GM12878 (cell line): ENCODE results near the gene PEX11B. TPM values are rescaled to one million over a fixed set of nuclear protein-coding genes. Genes with fewer than 3 reads are reported as not detected.

Source experiments
- ATAC-seq: fragments of 200-7000 bp; cut with Tn5 transposase; 3 replicates; pipeline ENCODE4 v1.9.1; 2020; ENCODE audit warnings: mild to moderate bottlenecking, moderate library complexity
- BruUV-seq: library from RNA; stranded (reverse); fragments of 400-500 nt; replicated peaks from 2 replicates; lab custom pipeline; 2021; lab: Mats Ljungman, UMichigan
- CTCF ChIA-PET: fragments of 300-600 bp; sonication (Branson Sonifier 250); formaldehyde crosslinking; extraction: SDS; loops from one replicate; lab custom pipeline; 2021; ENCODE audit warnings: inconsistent platforms; lab: Yijun Ruan, JAX
- POLR2A ChIA-PET: fragments of 350-600 bp; formaldehyde crosslinking; extraction: SDS; loops from one replicate; lab custom pipeline; 2021; ENCODE audit warnings: inconsistent platforms; lab: Charles Lee
- RAD21 ChIA-PET: fragments of 300-600 bp; sonication (Branson Sonifier 250); formaldehyde crosslinking; loops from one replicate; lab custom pipeline; 2023; ENCODE audit warnings: antibody characterized with exemption; ENCODE audit not compliant: unreplicated experiment; lab: Charles Lee
- SMC1A ChIA-PET: fragments of 300-600 bp; sonication (Branson Sonifier 250); formaldehyde crosslinking; loops from one replicate; lab custom pipeline; 2023; ENCODE audit not compliant: unreplicated experiment, uncharacterized antibody; lab: Charles Lee
- DNase-seq: peaks from one replicate; pipeline ENCODE4 v3.0.0-alpha.2; 2011; ENCODE audit warnings: low read depth, low spot score
- FAIRE-seq: peaks from 3 replicates; lab custom pipeline; 2011; peaks lifted over from hg19 to GRCh38; lab: Jason Lieb, UNC
- H2AFZ ChIP-seq: 2 replicates; pipeline ENCODE4 v1.6.0; 2011; ENCODE audit warnings: low read depth, low read length, control low read depth; ENCODE audit not compliant: control insufficient read depth
- H3K27ac ChIP-seq: 2 replicates; pipeline ENCODE4 v1.5.1; 2011; ENCODE audit warnings: control low read depth; ENCODE audit not compliant: control insufficient read depth, insufficient read depth
- H3K27me3 ChIP-seq, 2 experiments: replicated peaks in 1 of 2; 2 replicates each; pipeline versions ENCODE4 v1.6.0 to v1.6.1; 2011; ENCODE audit warnings: low read length in 1 of 2; ENCODE audit not compliant: control insufficient read depth in 2 of 2, insufficient read depth in 2 of 2
- H3K36me3 ChIP-seq, 2 experiments: 2 replicates each; pipeline ENCODE4 v1.5.1; 2011; ENCODE audit warnings: low read length in 1 of 2; ENCODE audit not compliant: control insufficient read depth in 2 of 2, insufficient read depth in 2 of 2
- H3K4me1 ChIP-seq: 2 replicates; pipeline ENCODE4 v1.6.1; 2011; ENCODE audit warnings: mild to moderate bottlenecking, low read length, moderate library complexity, mixed read lengths; ENCODE audit not compliant: control insufficient read depth, insufficient read depth
- H3K4me2 ChIP-seq: 2 replicates; pipeline ENCODE4 v1.6.0; 2011; ENCODE audit warnings: control low read depth; ENCODE audit not compliant: control insufficient read depth, insufficient read depth
- H3K4me3 ChIP-seq: fragments of 200-600 bp; sonication (generic); 2 replicates; pipeline ENCODE4 v1.5.1; 2016
- H3K79me2 ChIP-seq: 2 replicates; pipeline ENCODE4 v1.6.0; 2011; ENCODE audit warnings: low read length; ENCODE audit not compliant: control insufficient read depth, insufficient read depth
- H3K9ac ChIP-seq: 2 replicates; pipeline ENCODE4 v1.8.0; 2011; ENCODE audit warnings: low read length, control low read depth, mixed read lengths; ENCODE audit not compliant: control insufficient read depth, insufficient read depth
- H3K9me3 ChIP-seq: replicated peaks from 3 replicates; pipeline ENCODE4 v1.5.1; 2011; ENCODE audit warnings: mild to moderate bottlenecking, low read length; ENCODE audit not compliant: control insufficient read depth, insufficient read depth
- H4K20me1 ChIP-seq: 2 replicates; pipeline ENCODE4 v1.6.0; 2011; ENCODE audit not compliant: control insufficient read depth, insufficient read depth
- CBFB ChIP-seq: IDR thresholded peaks from 2 replicates; pipeline ENCODE4 v1.6.1; 2016; ENCODE audit warnings: antibody characterized with exemption, low read depth
- CREM ChIP-seq: IDR thresholded peaks from 2 replicates; pipeline ENCODE4 v1.6.1; 2014; ENCODE audit warnings: antibody characterized with exemption, low read depth
- JUNB ChIP-seq: IDR thresholded peaks from 2 replicates; pipeline ENCODE4 v1.6.1; 2016; ENCODE audit warnings: antibody characterized with exemption, mild to moderate bottlenecking
- NFXL1 ChIP-seq: fragments of 450-650 bp; IDR thresholded peaks from 2 replicates; pipeline ENCODE4 v1.6.1; 2017; ENCODE audit warnings: antibody characterized with exemption, mild to moderate bottlenecking, borderline replicate concordance
- NR2C2 ChIP-seq: IDR thresholded peaks from 2 replicates; pipeline ENCODE4 v1.6.1; 2011; ENCODE audit warnings: borderline replicate concordance, low read depth; ENCODE audit not compliant: control insufficient read depth, insufficient read length
- POLR2AphosphoS2 ChIP-seq: IDR thresholded peaks from 2 replicates; pipeline ENCODE4 v1.6.1; 2011; ENCODE audit warnings: low read depth, mild to moderate bottlenecking, low read length, improper control_type of control experiment, moderate library complexity
- RAD51 ChIP-seq: fragments of 450-650 bp; IDR thresholded peaks from 2 replicates; pipeline ENCODE4 v1.6.1; 2016; ENCODE audit warnings: moderate library complexity, mild to moderate bottlenecking, inconsistent platforms
- RUNX3 ChIP-seq: IDR thresholded peaks from 2 replicates; pipeline ENCODE4 v1.6.1; 2012; ENCODE audit warnings: low read length, inconsistent platforms
- SIN3A ChIP-seq: IDR thresholded peaks from 2 replicates; pipeline ENCODE4 v1.6.1; 2012; ENCODE audit warnings: low read depth, low read length, improper control_type of control experiment
- SIX5 ChIP-seq: IDR thresholded peaks from 2 replicates; pipeline ENCODE4 v1.6.1; 2011; ENCODE audit warnings: mild to moderate bottlenecking, low read depth, low read length, moderate library complexity; ENCODE audit not compliant: severe bottlenecking
- TAF1 ChIP-seq: IDR thresholded peaks from 2 replicates; pipeline ENCODE4 v1.6.1; 2011; ENCODE audit warnings: mild to moderate bottlenecking, low read depth, low read length, borderline replicate concordance
- TCF3 ChIP-seq: IDR thresholded peaks from 2 replicates; pipeline ENCODE4 v1.6.1; 2012; ENCODE audit warnings: low read depth, mild to moderate bottlenecking, low read length, borderline replicate concordance; ENCODE audit not compliant: insufficient read depth
- ZNF274 ChIP-seq: IDR thresholded peaks from one replicate; pipeline ENCODE4 v1.8.0; 2011; ENCODE audit not compliant: insufficient read length, insufficient read depth
- ZNF384 ChIP-seq: IDR thresholded peaks from 2 replicates; pipeline ENCODE4 v1.6.1; 2012; ENCODE audit warnings: low read depth, mild to moderate bottlenecking, low read length, improper control_type of control experiment, borderline replicate concordance
- WGBS: methylation state at CpG from one replicate; pipeline ENCODE4 v1.1.6; 2016; ENCODE audit warnings: low lambda C conversion rate; ENCODE audit not compliant: insufficient replicate concordance, insufficient coverage; ENCODE audit errors: missing lambda C conversion rate; 5-methylcytosine and 5-hydroxymethylcytosine counted together
- in situ Hi-C: fragments of 300-500 bp; cut with MboI; formaldehyde crosslinking; loops from 9 replicates; pipeline ENCODE4 v1.14.3; 2018; ENCODE audit warnings: mixed read lengths
- intact Hi-C: fragments of 100-400 bp; cut with micrococcal nuclease; formaldehyde crosslinking; loops from one replicate; pipeline ENCODE4 v1.14.2; 2022; ENCODE audit not compliant: unreplicated experiment
- polyA plus RNA-seq, 11 experiments: library from polyadenylated mRNA; depleted of rRNA in 4 of 11; unstranded in 6 of 11; stranded (reverse) in 5 of 11; fragments of >200 nt; fragmentation: Nextera tagmentation in 4 of 11; fragmentation: Illumina TruSeq in 1 of 11; extraction: Ambion mirVana in 4 of 11; extraction: Trizol in 1 of 11; gene quantifications; 1 replicate in 1 of 11; 2 replicates in 10 of 11; pipeline versions ENCODE4 v1.2.1 to v1.2.3, GENCODE V29; 2011 to 2016; ENCODE audit warnings: inconsistent platforms in 2 of 11, missing spikeins in 2 of 11, low read depth in 1 of 11
- total RNA-seq, 4 experiments: library from RNA; depleted of rRNA in 3 of 4; stranded (reverse); fragments of >200 nt in 3 of 4; fragmentation: Illumina TruSeq in 1 of 4; extraction: Trizol in 1 of 4; gene quantifications; 2 replicates each; pipeline versions ENCODE4 v1.2.1 to v1.2.3, GENCODE V29; 2013 to 2021
- TF ChIP-seq, protein P1 (sequence below): fragments of 450-650 bp; formaldehyde crosslinking; IDR thresholded peaks from 2 replicates; pipeline ENCODE4 v1.5.0; 2022; ENCODE audit warnings: mild to moderate bottlenecking, missing genetic modification characterization

The PEX11B gene
- total and polyA plus RNA-seq, 10 of the 15 experiments (the other 5 are each of a cell fraction or from before 2014, with no cell fraction given) = 24.9 to 129 (median 40.7) TPM

- Histone ChIP-seq H2AFZ (peak overlapping the region; percentile 73; the same call in 1 of the 2 replicates), H3K4me3 (peak overlapping the region; percentile 90), H3K4me2 (peak overlapping the region; percentile 92)
These were observed 8.2 kb upstream of the PEX11B start for GRCh38 chr1:145926686-145927062.

DNA sequence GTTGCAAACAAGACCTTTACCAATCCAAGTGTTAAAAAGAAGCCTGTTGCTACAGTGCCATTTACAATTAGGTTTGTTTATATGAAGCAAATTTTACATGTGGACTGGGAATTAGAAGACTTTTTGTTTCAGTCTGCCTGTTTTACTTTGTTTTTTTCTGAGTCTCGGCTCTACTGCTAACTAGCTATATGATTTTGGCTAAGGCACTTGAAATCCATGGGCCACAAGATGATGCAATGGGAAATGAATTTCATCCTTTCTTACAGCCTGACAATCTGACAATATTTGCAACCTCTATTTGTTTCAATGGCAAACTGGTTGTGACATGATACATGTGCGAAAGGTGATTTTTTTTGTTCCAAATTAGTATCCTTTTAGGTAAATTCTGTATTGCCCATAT is 3.7 kb upstream of the PEX11B start:
- ChIA-PET RAD21 (interaction anchor here (1.8 kb wide), 1 partner anchor 63 kb away, joined by 5 read pairs; the partner anchor contains the start of gene PIAS3), CTCF (interaction anchor here (1.0 to 1.3 kb wide), 2 partner anchors 30 to 36 kb away, joined by 3 read pairs; partner anchors contain the start of gene LIX1L), POLR2A (interaction anchor here (1.0 to 1.4 kb wide), 5 partner anchors 35 to 63 kb away, joined by 3 to 7 read pairs (median 3); partner anchors contain the start of genes ANKRD34A, PIAS3 and POLR3GL), SMC1A (interaction anchor here (1.4 kb wide), 1 partner anchor 42 kb away, joined by 6 read pairs; the partner anchor contains the start of genes ANKRD34A and POLR3GL)
- no peaks in the 10 kb centered on the region for H3K9me3 ChIP-seq
- no peak overlapping the region for H2AFZ ChIP-seq
- H4K20me1 ChIP-seq = no peaks in the 10 kb centered on the region
- H3K4me3 ChIP-seq = no peak overlapping the region
- H3K27ac ChIP-seq = no peak overlapping the region
- H3K9ac ChIP-seq = no peak overlapping the region
- DNase-seq (no peak), ATAC-seq (no peak), FAIRE-seq (no peak)
- in situ Hi-C loops = no loop called here
- 95% methylated on average over 2 of the region's 2 CpGs for WGBS
- no peak overlapping the region for H3K4me2 ChIP-seq
- peaks cover 27% of the 10 kb centered on the region for H3K79me2 ChIP-seq
- peaks cover 17% of the 10 kb centered on the region for H3K4me1 ChIP-seq
- no TSS peak for BruUV-seq
- H3K36me3 ChIP-seq = peaks cover 0 to 8% of the 10 kb centered on the region in 2 experiments; a peak in 1 of 4 replicates
- H3K27me3 ChIP-seq = no peaks in the 10 kb centered on the region
- intact Hi-C loops = no loop called here
- TF ChIP-seq RAD51 = no peak
- TF ChIP-seq, protein P1, sequence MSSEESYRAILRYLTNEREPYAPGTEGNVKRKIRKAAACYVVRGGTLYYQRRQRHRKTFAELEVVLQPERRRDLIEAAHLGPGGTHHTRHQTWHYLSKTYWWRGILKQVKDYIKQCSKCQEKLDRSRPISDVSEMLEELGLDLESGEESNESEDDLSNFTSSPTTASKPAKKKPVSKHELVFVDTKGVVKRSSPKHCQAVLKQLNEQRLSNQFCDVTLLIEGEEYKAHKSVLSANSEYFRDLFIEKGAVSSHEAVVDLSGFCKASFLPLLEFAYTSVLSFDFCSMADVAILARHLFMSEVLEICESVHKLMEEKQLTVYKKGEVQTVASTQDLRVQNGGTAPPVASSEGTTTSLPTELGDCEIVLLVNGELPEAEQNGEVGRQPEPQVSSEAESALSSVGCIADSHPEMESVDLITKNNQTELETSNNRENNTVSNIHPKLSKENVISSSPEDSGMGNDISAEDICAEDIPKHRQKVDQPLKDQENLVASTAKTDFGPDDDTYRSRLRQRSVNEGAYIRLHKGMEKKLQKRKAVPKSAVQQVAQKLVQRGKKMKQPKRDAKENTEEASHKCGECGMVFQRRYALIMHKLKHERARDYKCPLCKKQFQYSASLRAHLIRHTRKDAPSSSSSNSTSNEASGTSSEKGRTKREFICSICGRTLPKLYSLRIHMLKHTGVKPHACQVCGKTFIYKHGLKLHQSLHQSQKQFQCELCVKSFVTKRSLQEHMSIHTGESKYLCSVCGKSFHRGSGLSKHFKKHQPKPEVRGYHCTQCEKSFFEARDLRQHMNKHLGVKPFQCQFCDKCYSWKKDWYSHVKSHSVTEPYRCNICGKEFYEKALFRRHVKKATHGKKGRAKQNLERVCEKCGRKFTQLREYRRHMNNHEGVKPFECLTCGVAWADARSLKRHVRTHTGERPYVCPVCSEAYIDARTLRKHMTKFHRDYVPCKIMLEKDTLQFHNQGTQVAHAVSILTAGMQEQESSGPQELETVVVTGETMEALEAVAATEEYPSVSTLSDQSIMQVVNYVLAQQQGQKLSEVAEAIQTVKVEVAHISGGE (CRISPR knock-in tag) = no peak
- TF ChIP-seq TCF3 = no peak
- TF ChIP-seq POLR2AphosphoS2 = no peak

More at GRCh38 chr1:145926686-145927062, 8.2 kb upstream of the PEX11B start:
- Histone ChIP-seq H3K79me2 (peaks cover 25% of the 10 kb centered on the region), H3K9ac (peak overlapping the region; percentile 100), H3K27me3 (no peaks in the 10 kb centered on the region)
- RAD21 ChIA-PET = interaction anchor here (1.2 to 2.3 kb wide), 5 partner anchors 8 to 67 kb away, joined by 3 to 23 read pairs (median 18); partner anchors contain the start of genes ANKRD34A, LIX1L, PEX11B and PIAS3
- 3% methylated on average over 19 of the region's 19 CpGs for whole genome bisulfite sequencing
- in situ Hi-C loops = no loop called here
- CTCF ChIA-PET = interaction anchor here (1.0 to 2.4 kb wide), 15 partner anchors 11 to 105 kb away, joined by 3 to 28 read pairs (median 5); partner anchors contain the start of genes ANKRD34A, LIX1L and POLR3GL
- POLR2A ChIA-PET = interaction anchor here (1.5 to 3.6 kb wide), 6 partner anchors 8 to 81 kb away, joined by 8 to 58 read pairs (median 24); partner anchors contain the start of genes ANKRD34A, LIX1L, PEX11B and PIAS3
- no peak for TF ChIP-seq CREM
- TF ChIP-seq SIX5 = no peak
- peak; percentile 31; the same call in 1 of the 2 replicates for TF ChIP-seq RUNX3
- TF ChIP-seq ZNF274 = no peak
- TF ChIP-seq JUNB = peak; percentile 19; the same call in 1 of the 2 replicates
- TF ChIP-seq NFXL1 = no peak
- TF ChIP-seq SIN3A = no peak
- TF ChIP-seq NR2C2 = no peak
- no peak for TF ChIP-seq ZNF384
- no peak for TF ChIP-seq TAF1
- no peak for TF ChIP-seq RAD51
- TF ChIP-seq CBFB = no peak
- TF ChIP-seq, all 136 proteins: peak for 2
- TSS peak; percentile 85 for BruUV-seq
- DNase-seq (no peak), ATAC-seq (peak; percentile 28), FAIRE-seq (no peak)
- Histone ChIP-seq H3K9me3 (no peaks in the 10 kb centered on the region), H3K36me3 (peaks cover 0 to 8% of the 10 kb centered on the region in 2 experiments; a peak in 1 of 4 replicates), H3K27ac (peak overlapping the region; percentile 97), H4K20me1 (no peaks in the 10 kb centered on the region), H3K4me1 (peaks cover 6% of the 10 kb centered on the region; the same call in 1 of the 2 replicates)
- SMC1A ChIA-PET = interaction anchor here (1.4 to 3.5 kb wide), 8 partner anchors 13 to 110 kb away, joined by 3 to 30 read pairs (median 10); partner anchors contain the start of genes ANKRD34A, LIX1L and POLR3GL
- intact Hi-C loops = loop anchor here (1.0 to 2.0 kb wide), 2 partner anchors 8 to 32 kb away; partner anchors contain the start of genes LIX1L and PEX11B
